Esophagus squamous epithelium (tissue), 4 donors: ENCODE measurements around the gene TBC1D19.

Experiments
- POLR2A ChIP-seq, 4 donors: fragments of 450-650 bp; IDR thresholded peaks; one replicate each; pipeline ENCODE4 v1.6.1; 2017; ENCODE audit warnings: antibody characterized with exemption in 4 of 4, mild to moderate bottlenecking in 4 of 4, moderate library complexity in 3 of 4
- TF ChIP-seq, protein P1 (sequence below), 6 experiments: fragments of 450-650 bp in 4 of 6; fragments of 200-600 bp in 2 of 6; sonication (generic) in 2 of 6; IDR thresholded peaks; one replicate each; pipeline ENCODE4 v1.5.1; 2016 to 2019; ENCODE audit warnings: antibody characterized with exemption in 6 of 6, mild to moderate bottlenecking in 4 of 6, moderate library complexity in 4 of 6

DNA sequence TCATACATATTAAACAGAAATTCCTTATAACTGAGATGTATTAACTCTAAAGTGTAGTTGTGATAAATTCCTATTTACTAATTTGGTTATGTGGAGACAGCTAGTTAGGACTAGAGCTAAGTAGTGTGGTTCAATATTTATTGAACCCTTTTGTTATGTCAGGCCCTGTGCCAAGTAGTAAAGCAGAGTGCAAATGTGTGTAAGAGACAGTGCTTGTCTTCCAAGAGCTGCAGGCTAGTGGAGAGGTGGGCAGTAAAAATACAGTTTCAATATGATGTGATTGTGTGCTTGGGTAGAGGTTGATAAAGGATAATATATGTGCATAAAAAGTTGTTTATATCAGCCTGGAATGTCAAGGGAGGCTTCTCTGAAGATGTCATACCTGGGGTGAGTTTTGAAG, 80.0 kb downstream of the TBC1D19 start:
- TF ChIP-seq POLR2A (IDR thresholded peaks at IDR 0.05), result no peak
- TF ChIP-seq, protein P1, sequence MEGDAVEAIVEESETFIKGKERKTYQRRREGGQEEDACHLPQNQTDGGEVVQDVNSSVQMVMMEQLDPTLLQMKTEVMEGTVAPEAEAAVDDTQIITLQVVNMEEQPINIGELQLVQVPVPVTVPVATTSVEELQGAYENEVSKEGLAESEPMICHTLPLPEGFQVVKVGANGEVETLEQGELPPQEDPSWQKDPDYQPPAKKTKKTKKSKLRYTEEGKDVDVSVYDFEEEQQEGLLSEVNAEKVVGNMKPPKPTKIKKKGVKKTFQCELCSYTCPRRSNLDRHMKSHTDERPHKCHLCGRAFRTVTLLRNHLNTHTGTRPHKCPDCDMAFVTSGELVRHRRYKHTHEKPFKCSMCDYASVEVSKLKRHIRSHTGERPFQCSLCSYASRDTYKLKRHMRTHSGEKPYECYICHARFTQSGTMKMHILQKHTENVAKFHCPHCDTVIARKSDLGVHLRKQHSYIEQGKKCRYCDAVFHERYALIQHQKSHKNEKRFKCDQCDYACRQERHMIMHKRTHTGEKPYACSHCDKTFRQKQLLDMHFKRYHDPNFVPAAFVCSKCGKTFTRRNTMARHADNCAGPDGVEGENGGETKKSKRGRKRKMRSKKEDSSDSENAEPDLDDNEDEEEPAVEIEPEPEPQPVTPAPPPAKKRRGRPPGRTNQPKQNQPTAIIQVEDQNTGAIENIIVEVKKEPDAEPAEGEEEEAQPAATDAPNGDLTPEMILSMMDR (IDR thresholded peaks at IDR 0.05), result no peak
